GM18507 (cell line): ENCODE measurements around the gene PHOSPHO1.
A peak's percentile ranks its signal among the peaks of the same experiment; 100 is the strongest.

Experiments used
- DNase-seq: peaks from one replicate; pipeline ENCODE4 v3.0.0; 2011; ENCODE audit warnings: low read depth; ENCODE audit not compliant: insufficient read length; ENCODE audit errors: extremely low spot score
- FAIRE-seq: peaks from 2 replicates; lab custom pipeline; 2011; peaks lifted over from hg19 to GRCh38; lab: Jason Lieb, UNC

PHOSPHO1 gene

GRCh38 chr17:49249292-49249794, 18.8 kb upstream of the PHOSPHO1 start:
- FAIRE-seq = no peak
- no peak for DNase-seq

- FAIRE-seq = no peak
- DNase-seq = no peak
Observed at GRCh38 chr17:49247944-49248343, 17.4 kb upstream of the PHOSPHO1 start.

GRCh38 chr17:49244839-49245238, 14.3 kb upstream of the PHOSPHO1 start:
- DNase-seq = no peak
- no peak for FAIRE-seq

GRCh38 chr17:49242813-49243212, 12.2 kb upstream of the PHOSPHO1 start:
- no peak for FAIRE-seq
- no peak for DNase-seq

GRCh38 chr17:49241692-49242397, 11.3 kb upstream of the PHOSPHO1 start:
- FAIRE-seq = no peak
- no peak for DNase-seq

GRCh38 chr17:49241040-49241439, 10.5 kb upstream of the PHOSPHO1 start:
- no peak for DNase-seq
- FAIRE-seq = no peak

- DNase-seq (no peak), FAIRE-seq (no peak)
Observed at GRCh38 chr17:49240619-49241018, 10.0 kb upstream of the PHOSPHO1 start.

- DNase-seq = no peak
- FAIRE-seq = no peak
Observed at GRCh38 chr17:49239963-49240362, 9.4 kb upstream of the PHOSPHO1 start.

GRCh38 chr17:49235896-49236295, 5.3 kb upstream of the PHOSPHO1 start:
- DNase-seq (no peak), FAIRE-seq (no peak)

GRCh38 chr17:49234509-49235080, 4.0 kb upstream of the PHOSPHO1 start:
- no peak for FAIRE-seq

GRCh38 chr17:49231563-49231894, 942 bp upstream of the PHOSPHO1 start:
- FAIRE-seq (no peak), DNase-seq (no peak)

More at GRCh38 chr17:49234509-49235080, 4.0 kb upstream of the PHOSPHO1 start:
- DNase-seq = no peak

- DNase-seq (no peak), FAIRE-seq (no peak)
Observed at GRCh38 chr17:49229805-49230600, 584 bp downstream of the PHOSPHO1 start.

- FAIRE-seq = no peak
- no peak for DNase-seq
Observed at GRCh38 chr17:49229076-49229804, 1.3 kb downstream of the PHOSPHO1 start.

- FAIRE-seq (peak; percentile 84), DNase-seq (peak; percentile 62)
Observed at GRCh38 chr17:49227436-49228261, 2.9 kb downstream of the PHOSPHO1 start.

- FAIRE-seq (no peak), DNase-seq (no peak)
Observed at GRCh38 chr17:49226771-49227435, 3.7 kb downstream of the PHOSPHO1 start.

GRCh38 chr17:49225554-49226236, 4.9 kb downstream of the PHOSPHO1 start:
- FAIRE-seq = no peak
- DNase-seq = no peak

GRCh38 chr17:49224997-49225337, 5.6 kb downstream of the PHOSPHO1 start:
- FAIRE-seq (no peak), DNase-seq (no peak)
